HL-60 (cell line): ENCODE results near the gene SLC51B.

Experiments used
- DNase-seq, 2 experiments: peaks; one replicate each; pipeline ENCODE4 v3.0.0-alpha.2; 2010 to 2020; ENCODE audit warnings: low read depth in 1 of 2, low spot score in 1 of 2
- H3K27ac ChIP-seq: fragments of 250-450 bp; sonication (Bioruptor Pico); replicated peaks from 2 replicates; pipeline ENCODE4 v1.5.1; 2020; ENCODE audit warnings: mild to moderate bottlenecking, moderate library complexity
- H3K27me3 ChIP-seq: fragments of 250-450 bp; sonication (Bioruptor Pico); 2 replicates; pipeline ENCODE4 v1.5.1; 2021; ENCODE audit warnings: mild to moderate bottlenecking, moderate library complexity; ENCODE audit not compliant: insufficient read depth, poor library complexity, severe bottlenecking
- H3K4me3 ChIP-seq: replicated peaks from 2 replicates; pipeline ENCODE4 v1.5.1; 2011; ENCODE audit warnings: mild to moderate bottlenecking, control low read depth, low read length; ENCODE audit not compliant: insufficient read depth
- CTCF ChIP-seq: IDR thresholded peaks from one replicate; pipeline ENCODE4 v1.5.1; 2011; ENCODE audit warnings: low read length, control low read depth, inconsistent platforms; ENCODE audit not compliant: insufficient read depth
- GABPA ChIP-seq: IDR thresholded peaks from 2 replicates; pipeline ENCODE4 v1.6.1; 2012; ENCODE audit warnings: low read depth
- POLR2AphosphoS5 ChIP-seq: IDR thresholded peaks from 2 replicates; pipeline ENCODE4 v1.6.1; 2012; ENCODE audit warnings: low read depth
- SPI1 ChIP-seq: IDR thresholded peaks from 2 replicates; pipeline ENCODE4 v1.6.1; 2012; ENCODE audit warnings: low read depth, mild to moderate bottlenecking, borderline replicate concordance
- TF ChIP-seq, protein P1 (sequence below): IDR thresholded peaks from 2 replicates; pipeline ENCODE4 v1.6.1; 2012; ENCODE audit warnings: low read depth; ENCODE audit not compliant: insufficient replicate concordance

The SLC51B gene

DNA sequence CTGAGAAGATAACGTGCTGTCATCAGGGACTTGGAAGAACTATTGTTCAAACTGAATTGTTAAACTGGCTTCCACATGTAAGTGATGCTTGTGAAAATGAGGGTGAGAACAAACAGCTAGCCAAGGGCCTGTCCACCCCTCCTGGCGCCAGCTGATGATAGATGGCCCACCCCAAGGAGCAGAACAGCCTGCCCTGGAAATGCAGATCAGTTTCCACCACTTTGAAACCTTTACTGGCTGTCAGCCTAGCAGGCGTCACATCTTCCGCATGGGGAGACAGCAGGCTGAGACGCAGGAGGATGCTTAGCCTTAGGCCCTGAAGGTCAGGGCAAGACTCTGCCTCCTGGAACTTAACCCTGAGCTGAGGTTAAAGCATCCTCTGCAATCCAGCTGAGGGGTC is 6.4 kb upstream of the SLC51B start:
- H3K27ac ChIP-seq, result no peak overlapping the region
- no peaks in the 10 kb centered on the region for H3K27me3 ChIP-seq
- no peak overlapping the region for H3K4me3 ChIP-seq
- TF ChIP-seq POLR2AphosphoS5 (no peak), SPI1 (no peak), GABPA (no peak), CTCF (no peak)
- TF ChIP-seq, protein P1, sequence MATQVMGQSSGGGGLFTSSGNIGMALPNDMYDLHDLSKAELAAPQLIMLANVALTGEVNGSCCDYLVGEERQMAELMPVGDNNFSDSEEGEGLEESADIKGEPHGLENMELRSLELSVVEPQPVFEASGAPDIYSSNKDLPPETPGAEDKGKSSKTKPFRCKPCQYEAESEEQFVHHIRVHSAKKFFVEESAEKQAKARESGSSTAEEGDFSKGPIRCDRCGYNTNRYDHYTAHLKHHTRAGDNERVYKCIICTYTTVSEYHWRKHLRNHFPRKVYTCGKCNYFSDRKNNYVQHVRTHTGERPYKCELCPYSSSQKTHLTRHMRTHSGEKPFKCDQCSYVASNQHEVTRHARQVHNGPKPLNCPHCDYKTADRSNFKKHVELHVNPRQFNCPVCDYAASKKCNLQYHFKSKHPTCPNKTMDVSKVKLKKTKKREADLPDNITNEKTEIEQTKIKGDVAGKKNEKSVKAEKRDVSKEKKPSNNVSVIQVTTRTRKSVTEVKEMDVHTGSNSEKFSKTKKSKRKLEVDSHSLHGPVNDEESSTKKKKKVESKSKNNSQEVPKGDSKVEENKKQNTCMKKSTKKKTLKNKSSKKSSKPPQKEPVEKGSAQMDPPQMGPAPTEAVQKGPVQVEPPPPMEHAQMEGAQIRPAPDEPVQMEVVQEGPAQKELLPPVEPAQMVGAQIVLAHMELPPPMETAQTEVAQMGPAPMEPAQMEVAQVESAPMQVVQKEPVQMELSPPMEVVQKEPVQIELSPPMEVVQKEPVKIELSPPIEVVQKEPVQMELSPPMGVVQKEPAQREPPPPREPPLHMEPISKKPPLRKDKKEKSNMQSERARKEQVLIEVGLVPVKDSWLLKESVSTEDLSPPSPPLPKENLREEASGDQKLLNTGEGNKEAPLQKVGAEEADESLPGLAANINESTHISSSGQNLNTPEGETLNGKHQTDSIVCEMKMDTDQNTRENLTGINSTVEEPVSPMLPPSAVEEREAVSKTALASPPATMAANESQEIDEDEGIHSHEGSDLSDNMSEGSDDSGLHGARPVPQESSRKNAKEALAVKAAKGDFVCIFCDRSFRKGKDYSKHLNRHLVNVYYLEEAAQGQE, result no peak
- DNase-seq, result no peak

- TF ChIP-seq, protein P1, result no peak
- TF ChIP-seq SPI1 (0 out of 2 replicates have a peak, but pooled peaks have one; percentile 33), GABPA (no peak)
- H3K4me3 ChIP-seq, result no peak overlapping the region
- no peak overlapping the region for H3K27ac ChIP-seq
- DNase-seq, result no peak
- H3K27me3 ChIP-seq, result no peaks in the 10 kb centered on the region
Observed at GRCh38 chr15:65040461-65040860, 4.7 kb upstream of the SLC51B start.

- Histone ChIP-seq H3K4me3 (no peak overlapping the region), H3K27ac (no peak overlapping the region), H3K27me3 (no peaks in the 10 kb centered on the region)
- TF ChIP-seq POLR2AphosphoS5, result no peak
- no peak for TF ChIP-seq SPI1
- no peak for TF ChIP-seq GABPA
- TF ChIP-seq CTCF, result no peak
- TF ChIP-seq, protein P1, result no peak
- DNase-seq, result no peak
Observed at GRCh38 chr15:65041787-65042186, 3.4 kb upstream of the SLC51B start.
